GM18868 (cell line): Measurements from ENCODE around the gene PARVG.
"Not testable (repeated sequence)": the region's sequence is repeated elsewhere in the genome, so short reads cannot be mapped to it uniquely, and the experiment has no call there.

Experiments used
- ATAC-seq: cut with Tn5 transposase; IDR thresholded peaks from one replicate; pipeline ENCODE4 v1.9.1; 2021; ENCODE audit warnings: mild to moderate bottlenecking, moderate library complexity; ENCODE audit not compliant: unreplicated experiment

Gene PARVG

DNA sequence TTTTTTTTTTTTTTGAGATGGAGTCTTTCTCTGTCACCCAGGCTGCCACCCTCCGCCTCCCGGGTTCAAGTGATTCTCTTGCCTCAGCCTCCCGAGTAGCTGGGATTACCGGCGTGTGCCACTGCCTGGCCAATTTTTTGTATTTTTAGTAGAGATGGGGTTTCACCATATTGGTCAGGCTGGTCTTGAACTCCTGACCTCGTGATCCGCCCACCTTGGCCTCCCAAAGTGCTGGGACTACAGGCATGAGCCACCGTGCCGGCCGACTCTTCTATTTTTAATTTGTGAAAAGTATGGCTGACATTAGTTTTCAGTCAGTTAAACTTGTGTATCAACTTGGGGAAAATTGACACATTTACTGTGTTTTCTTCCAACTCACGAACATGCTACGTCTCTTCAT lies 53.6 kb downstream of the PARVG start:
- not testable (repeated sequence) for ATAC-seq

DNA sequence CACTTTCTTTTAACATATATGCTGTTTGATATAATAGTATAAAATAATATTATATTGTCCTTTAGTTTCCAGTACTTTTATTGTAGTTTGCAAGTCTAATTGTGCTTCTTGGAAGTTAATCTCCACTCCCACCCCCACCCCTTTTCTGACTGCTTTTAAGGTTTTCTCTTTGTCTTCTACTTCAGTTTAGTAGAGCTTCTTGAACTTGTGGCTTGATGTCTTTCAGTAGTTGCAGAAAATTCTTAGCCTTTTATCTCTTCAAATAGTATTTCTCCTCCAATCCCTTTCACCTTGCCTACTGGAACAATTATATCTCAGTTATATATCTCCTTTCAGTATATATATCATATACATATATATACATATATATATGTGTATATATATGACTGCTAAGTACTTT lies 56.6 kb downstream of the PARVG start:
- no peak for ATAC-seq

DNA sequence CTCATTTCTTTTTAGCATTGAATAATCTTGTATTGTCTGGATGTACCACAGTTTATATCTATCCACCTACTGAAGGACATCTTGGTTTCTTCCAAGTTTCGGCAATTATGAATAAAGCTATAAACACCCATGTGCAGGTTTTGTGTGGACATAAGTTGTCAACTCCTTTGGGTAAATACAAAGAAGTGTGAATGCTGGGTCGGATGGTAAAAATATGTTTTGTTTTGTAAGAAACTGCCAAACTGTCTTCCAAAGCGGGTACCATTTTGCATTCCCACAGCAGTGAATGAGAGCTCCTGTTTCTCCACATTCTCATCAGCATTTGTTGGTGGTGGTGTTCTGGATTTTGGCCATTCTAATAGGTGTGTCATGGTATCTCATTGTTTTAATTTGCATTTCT lies 60.4 kb downstream of the PARVG start:
- ATAC-seq, result not testable (repeated sequence)

DNA sequence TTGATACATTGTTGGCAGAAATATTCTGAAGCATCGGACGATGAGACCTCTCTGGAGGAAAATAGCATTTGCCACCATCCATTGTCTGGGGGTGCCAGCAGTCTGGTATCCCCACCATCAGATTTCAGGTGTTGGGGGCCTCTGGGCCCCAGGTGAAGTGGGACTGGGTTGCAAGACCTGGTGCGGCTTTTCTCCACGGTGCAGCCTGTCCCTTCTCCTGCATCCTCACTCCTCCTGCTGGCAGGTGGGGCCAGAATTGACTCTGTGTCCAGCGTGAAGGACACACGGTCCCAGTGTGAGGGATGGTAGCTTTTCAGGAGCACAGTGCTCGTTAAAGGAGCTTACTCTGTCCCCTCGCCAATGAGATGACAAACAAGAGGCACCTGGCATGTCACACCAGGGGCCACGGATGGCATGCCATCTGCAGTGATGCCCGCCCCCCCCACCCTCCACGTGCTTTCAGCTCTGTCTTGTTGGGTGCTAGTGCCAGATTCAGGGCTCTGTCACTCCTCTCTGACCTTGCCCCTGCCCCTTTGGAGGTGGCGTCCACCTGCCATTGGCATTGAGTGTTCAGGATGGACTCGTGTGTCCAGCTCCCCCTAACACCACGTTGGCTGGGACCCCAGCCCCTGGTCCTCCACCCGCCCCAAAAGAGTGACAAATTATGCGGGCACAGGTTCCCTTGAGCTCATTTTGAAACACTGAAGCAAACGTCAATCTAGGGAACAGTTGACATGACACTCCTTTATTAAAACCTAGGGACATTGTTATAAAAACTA lies 62.4 kb downstream of the PARVG start:
- no peak for ATAC-seq

DNA sequence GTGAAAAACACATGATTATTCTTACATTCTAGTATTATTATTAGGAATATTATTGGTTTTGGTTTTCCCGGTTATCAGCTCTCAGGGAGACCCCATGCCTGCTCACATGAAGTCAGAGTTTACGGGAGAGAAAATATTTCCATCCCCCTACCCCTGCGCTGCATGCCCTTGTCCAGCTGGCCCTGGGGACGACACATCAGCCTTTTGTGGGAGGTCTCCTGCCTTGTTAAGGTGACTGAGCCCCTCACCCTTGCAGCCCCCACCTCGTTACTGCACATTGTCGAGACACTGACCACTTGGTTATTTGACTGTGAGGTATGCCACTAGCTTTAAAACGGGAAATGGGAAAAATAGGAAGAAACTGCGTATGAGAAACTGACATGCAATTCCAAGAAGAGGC lies 63.0 kb downstream of the PARVG start:
- no peak for ATAC-seq

DNA sequence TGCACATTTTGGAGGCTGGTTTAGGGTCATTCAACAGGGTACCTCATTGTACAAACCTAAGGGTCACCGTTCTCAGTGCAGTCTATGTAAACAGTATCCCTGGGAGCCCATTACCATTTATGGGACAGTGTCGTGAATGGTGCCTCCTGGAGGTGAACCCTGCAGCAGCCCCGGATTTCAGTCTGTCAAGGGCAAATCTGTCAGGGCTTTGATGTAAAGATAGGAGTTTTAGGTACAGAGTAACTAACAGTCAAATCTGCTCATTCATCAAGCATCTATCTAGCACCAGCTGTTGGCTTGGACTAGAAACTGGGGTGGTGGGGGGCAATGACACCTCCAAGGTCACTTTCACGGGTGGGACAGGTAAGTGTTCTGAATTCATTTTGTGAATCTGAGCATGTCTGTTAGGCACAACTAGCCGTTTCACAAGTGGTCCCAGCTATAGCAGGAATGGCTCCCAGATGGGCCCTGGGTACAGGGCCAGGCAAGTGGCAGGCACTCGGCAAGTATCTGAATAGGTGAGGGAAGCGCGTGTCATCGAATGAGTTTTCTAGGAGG lies 63.6 kb downstream of the PARVG start:
- no peak for ATAC-seq

DNA sequence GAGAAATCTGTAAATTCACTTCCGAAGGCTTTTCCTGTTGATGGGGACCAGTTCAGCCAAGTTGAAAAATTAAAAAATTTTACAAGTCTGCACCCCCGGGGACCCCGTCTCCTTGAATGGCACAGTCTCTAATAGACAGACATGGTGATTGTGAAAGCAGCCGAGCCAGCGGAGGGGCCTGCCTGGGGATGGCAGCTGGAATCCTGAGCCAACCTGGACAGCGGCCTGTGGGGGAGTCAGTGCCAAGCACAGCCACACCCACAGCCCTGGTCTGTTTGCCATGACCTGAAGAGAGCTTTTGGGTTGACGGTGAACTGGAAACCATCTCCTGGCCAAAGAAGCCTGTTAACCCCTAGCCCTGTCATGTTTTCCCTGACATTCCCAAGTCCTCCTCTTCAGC lies 64.7 kb downstream of the PARVG start:
- ATAC-seq, result no peak

DNA sequence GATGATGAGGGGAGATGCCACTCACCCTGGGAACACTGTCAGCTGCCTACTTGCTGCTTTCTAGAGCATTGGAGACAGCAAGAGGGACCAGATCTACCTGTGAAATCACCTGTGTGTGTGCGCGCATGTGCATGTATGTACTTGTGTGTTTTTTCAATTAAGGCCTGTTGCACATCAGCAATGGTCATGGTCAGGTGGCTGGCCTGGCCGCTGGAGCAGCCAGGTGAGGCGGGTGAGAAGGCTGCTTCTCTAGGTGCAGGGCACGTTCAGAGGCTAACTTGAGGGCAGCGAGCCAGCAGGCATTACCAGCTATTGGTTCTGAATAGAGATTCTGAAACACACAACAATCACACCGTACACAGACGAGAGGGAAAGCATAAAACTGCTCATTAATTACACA lies 65.1 kb downstream of the PARVG start:
- no peak for ATAC-seq

DNA sequence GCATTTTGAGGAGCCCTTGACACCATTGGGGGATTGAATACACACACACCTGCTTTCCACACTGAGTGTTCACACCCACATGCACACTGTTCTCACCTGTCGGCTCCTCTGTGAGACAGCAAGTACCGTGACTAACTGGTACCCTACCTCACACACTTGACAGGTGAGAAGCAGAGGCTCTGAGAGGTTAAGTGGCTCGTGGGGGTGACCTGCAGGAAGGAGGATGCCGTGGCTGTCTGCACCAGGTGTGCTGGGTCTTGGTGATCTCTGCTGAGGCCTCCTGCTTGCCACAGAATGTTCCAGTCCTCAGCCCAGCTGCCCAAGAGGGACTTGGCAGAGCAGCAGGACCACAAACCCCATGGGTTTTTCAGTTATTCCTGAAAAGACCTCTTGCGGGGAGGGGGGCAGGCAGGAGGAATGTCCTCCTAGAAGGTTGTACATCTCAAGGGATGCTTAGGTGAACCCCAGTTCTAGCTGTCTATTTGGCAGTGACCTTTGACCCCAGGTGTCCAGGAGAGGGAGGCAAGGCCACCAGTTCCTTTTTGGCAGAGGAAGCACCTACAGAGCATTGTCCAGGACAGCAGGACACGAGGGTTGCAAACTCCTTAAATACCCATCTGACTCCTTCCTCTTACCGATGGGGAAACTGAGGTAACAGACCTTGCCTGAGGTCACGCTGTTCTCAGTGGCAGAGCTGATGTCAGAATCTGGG lies 66.0 kb downstream of the PARVG start:
- no peak for ATAC-seq

DNA sequence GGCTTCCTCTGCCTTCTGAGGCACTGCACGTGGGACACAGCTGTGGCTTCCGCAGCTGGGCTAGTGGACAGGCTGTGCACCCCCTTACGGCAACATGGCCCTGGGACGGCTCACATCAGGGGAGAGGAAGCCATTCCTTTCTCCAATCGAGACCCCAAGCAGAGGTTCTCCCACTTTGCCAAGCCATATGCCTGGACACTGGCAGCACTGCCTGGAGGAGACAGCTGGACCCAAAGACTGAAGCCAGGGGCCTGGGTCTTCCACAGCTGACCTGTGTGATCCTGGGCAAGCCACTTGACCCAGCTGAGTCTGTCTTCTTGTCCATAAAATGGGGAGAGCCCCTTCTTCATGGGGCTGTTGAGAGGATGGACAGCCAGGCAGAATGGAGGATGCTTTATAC lies 66.6 kb downstream of the PARVG start:
- no peak for ATAC-seq

DNA sequence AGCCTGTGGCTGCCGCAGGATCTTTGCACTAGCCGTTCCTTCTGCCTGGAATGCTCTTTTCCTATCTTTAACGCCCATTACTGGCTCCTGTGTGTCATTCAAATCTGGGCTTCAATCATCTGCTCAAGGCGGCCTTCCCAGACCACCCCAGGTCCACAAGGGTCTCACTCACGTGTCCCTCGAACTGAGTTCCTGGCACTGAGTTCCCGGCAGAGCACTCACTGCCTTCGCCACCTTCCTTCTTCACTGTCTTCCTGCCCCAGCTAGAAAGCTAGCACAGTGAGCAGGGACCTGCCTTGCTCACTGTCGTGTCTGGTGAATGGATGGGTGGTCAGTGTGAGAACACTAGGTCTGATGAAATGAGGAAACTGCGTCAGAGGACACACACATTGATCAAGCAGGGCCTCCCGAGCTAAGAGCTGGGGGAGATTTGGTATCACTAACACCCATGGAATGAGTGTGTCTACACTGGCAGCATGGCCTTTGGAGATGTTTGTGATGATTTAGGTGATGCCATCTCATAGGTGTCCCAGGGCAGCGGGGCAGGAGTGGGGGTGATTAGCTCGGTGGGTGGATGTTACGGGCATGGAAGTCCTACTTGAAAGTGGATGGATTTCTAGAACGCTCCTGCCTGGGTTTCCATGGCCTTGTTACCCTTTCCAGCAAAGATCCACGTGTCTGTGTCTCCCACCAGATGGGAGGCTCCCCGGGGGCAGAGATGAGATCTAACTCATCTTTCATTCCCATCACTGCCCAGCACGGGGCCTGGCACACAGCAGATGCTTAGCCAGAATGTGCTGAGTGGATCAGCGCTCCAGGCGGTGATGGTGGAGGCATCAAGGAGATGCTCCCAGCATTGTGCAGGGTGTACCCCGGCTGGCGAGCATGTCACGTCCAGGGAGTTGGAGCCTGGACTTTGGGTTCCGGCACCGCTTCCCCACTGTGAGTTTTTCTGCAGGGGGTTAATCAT lies 67.5 kb downstream of the PARVG start:
- ATAC-seq, result no peak

DNA sequence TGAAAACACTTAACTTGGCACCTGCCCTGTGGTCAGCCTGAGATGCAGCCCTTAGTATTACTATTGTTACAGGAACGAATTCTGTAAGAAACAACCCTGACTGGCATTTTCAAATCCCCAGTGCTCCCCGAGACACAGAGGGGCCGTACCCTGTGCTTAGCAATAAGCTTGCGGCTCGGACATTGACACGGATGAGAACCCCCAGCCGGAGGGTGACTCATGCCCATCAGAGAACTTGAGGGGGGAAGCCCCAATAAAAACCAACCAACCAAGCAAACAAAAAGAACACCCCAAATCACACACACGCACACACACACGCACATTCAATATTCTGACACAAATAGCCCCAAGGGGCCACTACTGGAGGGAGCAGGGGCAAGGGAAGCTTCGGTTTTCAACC lies 68.2 kb downstream of the PARVG start:
- no peak for ATAC-seq

DNA sequence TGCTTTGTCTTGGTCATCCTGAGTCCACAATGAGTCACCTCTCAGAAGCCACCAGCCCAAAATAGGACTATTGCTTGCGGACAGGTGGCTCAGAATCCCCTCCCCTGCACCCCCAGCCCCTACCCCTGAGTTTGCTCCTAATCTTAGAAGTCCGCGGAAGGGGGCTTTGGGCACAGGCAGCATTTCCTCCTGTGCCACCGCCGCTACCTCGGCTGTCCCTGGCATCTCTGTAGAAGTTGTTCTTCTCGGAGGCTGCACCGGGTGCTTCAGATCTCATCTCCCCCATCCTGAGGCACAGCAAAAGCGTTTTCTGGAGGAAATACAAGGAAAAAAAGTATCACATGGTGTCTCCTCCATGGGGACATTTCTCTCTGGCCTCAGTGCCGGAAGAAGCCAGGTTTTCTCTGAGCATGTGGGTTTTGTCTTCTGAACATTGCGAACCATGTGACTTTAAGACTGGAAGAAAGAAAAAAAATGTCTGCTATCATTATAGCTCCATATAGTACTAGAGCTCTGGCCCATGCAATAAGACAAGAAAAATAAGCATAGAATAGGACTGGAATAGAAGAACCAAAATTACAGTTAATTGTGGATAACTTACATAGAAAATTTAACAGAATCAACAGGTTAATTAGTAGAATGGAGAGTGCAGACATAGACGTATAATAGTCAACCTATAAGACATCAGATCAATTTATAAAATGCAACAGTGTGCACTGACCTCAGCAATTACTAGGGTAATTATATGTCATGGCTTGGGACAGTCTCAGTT lies 68.8 kb downstream of the PARVG start:
- ATAC-seq, result no peak

DNA sequence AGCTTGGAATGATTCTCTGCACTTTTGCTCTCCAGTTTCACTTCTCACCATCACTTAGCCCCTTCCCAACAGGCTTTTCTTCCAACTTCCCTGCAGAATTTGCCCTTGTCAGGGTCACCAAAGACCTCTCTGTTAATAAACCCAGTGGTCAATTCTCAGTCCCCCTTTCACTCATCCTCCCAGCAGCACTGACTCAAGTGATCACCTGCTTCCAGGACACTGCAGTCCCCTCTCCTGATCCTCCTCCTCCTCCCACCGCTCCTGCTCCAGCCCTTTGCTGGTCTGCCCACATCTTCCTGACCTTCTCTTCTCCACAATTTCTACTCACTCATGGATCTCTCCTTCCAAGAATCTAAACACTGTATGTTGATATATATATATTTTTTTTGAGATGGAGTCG lies 74.1 kb downstream of the PARVG start:
- ATAC-seq, result no peak

DNA sequence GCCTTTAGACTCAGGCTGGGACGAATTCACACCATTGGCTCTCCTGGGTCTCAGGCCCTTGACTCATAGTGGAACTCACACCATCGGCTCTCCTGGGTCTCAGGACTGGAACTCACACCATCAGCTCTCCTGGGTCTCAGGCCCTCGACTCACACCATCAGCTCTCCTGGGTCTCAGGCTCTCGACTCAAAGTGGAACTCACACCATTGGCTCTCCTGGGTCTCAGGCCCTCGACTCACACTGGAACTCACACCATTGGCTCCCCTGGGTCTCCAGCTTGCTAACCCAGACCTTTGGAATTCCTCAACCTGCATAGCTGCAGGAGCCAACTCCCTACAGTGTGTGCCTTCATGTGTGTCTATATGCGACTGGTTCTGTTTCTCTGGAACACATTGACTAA lies 75.4 kb downstream of the PARVG start:
- no peak for ATAC-seq

DNA sequence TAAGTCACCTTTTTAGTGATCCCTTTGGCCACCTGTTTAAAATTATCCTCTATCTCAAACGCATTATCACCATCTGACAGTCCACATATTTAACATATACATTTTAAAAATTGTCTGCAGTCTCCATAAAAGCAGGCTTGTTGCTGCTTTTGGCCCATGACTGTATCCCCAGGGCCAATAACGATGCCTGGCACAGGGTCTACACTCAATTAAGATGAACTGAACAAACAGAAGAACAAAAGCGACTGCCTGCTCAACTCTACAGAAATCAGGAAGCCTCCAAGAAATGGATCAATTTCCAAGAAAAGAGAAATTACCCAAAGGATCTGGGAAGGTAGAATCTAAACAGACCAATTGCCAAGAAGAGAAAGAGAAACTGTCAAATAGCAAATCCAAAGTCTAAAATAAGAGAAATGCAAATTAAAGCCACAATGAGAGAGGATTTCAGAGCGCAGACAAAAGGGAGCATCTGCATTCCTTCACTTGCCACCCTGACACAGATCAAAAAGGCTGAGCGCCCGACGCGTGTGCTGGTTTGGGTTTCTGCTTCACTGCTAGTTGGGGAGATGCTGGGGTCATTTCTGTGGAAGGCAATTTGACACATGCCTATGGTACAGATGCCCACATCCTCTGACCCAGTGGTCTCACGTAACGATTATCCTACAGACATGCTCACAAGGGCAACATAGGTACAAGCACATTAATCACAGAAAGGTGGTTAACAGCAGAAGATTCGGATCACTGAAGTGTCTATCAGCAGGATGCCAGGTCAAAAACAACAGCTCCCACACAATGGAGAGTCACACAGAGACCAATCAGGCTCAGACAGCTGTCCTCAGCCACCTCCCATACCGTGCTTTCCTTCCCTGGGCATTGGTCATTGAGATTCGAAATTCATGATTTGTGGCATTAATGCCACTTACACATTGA lies 76.1 kb downstream of the PARVG start:
- ATAC-seq, result no peak
